ENCODE measurements around the gene MED10.

Gene MED10

GRCh38 chr5:6407558-6408259 lies 29.4 kb upstream of the MED10 start:
- no peak for TF ChIP-seq CTCF (conservative IDR thresholded peaks at IDR 0.05)
- H3K27ac ChIP-seq: no peak overlapping the region

DNA sequence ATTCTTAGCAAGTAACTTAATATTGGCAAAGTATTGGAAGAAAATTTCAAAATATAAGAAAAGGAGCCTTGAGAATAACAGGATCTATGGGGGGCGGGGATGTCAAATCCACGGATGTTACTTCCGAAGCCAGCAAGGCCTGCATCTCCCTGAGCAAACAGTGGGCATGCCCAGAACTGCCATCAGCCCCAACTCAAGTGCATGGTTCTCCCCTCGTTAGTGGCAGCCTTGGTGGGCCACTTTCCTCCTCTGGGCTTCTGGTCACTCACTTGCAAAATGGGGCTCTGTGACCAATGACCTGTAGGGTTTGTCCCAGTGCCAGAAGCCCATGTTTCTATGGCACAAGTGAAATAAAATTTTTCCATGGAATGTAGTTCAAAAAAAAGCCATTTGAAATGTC lies 27.2 kb upstream of the MED10 start:
- no peak for TF ChIP-seq CTCF (conservative IDR thresholded peaks at IDR 0.05)
- H3K27ac ChIP-seq: no peak overlapping the region

- TF ChIP-seq CTCF (conservative IDR thresholded peaks at IDR 0.05): no peak
- H3K27ac ChIP-seq: no peak overlapping the region
These were observed 25.8 kb upstream of the MED10 start for GRCh38 chr5:6404129-6404528.

DNA sequence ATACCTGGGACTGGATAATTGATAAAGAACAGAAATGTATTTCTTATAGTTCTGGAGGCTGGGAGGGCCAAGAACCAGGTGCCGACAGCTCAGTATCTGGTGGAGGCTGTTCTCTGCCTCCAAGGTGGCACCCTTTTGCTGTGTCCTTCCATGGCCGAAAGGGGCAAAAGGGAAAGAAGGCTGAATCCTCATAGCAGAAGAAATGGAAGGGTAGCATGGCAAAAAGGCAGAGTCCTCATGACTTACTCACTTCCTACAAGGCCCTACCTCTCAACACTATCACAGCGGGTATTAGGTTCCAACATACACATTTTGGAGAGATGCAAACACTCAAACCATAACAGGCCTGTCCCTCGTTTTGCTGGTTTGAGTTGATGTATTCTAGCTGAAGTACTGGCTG lies 25.1 kb upstream of the MED10 start:
- H3K27ac ChIP-seq: no peak overlapping the region
- no peak for TF ChIP-seq CTCF (conservative IDR thresholded peaks at IDR 0.05)

- no peak overlapping the region for H3K27ac ChIP-seq
- no peak for TF ChIP-seq CTCF (conservative IDR thresholded peaks at IDR 0.05)
These were observed 24.6 kb upstream of the MED10 start for GRCh38 chr5:6402939-6403338.

- no peak for TF ChIP-seq CTCF (conservative IDR thresholded peaks at IDR 0.05)
- no peak overlapping the region for H3K27ac ChIP-seq
These were observed 23.1 kb upstream of the MED10 start for GRCh38 chr5:6401410-6401809.

DNA sequence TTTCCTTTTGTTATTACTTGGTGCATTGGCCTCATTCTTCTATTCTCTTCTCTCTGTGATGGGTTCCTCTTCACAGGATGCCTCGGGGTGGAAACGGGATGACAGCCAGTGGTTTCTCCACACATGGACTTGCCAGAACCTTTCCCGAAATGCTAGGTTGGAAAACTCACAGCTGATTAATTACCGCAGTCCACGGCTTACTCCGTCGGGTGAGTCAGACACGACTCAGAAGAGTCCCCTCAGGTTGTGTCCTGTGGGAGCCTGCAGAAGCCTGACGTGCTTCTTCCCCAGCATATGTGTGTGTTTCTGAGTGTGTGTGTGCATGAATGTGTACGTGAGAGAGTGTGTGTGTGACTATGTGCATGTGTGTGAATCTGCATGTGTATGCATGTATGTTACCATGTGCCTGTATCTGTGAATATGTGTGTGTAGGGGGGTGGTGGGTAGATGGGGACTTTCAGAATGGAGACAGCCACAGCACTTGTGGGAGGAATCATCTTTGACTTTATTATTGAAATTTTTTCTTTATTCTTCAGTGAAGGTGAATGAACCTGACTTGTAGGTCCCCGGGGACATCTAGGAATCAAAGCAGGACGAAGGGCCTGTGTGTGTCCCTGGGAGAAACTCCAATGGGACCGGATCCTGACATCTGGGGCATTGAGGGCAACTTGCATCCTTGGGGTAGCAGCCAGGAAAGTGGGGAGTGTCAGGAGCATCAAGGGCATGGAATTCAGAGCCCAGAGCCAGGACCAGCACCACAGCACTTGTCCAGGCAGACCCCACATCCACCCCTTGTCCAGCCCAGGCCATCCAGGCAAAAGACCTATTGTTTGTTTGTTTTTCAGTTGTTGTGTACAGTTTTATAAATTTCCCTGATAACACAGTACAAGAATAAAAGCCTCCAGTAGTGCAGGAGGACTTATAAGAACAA lies 21.9 kb upstream of the MED10 start:
- no peak overlapping the region for H3K27ac ChIP-seq
- TF ChIP-seq CTCF (conservative IDR thresholded peaks at IDR 0.05): no peak

Measured in VCaP (cell line).